Thoracic aorta (tissue), 2 donors: ENCODE measurements around the gene CD300C. TPM values are rescaled to one million over a fixed set of nuclear protein-coding genes. Genes with fewer than 3 reads are reported as not detected.

ENCODE experiments used
- ATAC-seq: fragments of 150-250 bp; one replicate; pipeline ENCODE4 v1.8.0; 2017; ENCODE audit warnings: low read depth; ENCODE audit not compliant: insufficient number of reproducible peaks, low FRiP score
- DNase-seq: peaks from one replicate; pipeline ENCODE4 v3.0.0-alpha.2; 2020; ENCODE audit warnings: low spot score
- H3K27ac ChIP-seq, 2 donors: fragments of 200-600 bp; sonication (generic); 1 replicate in 1 of 2; 2 replicates in 1 of 2; pipeline ENCODE4 v1.5.1; 2016; ENCODE audit warnings: mild to moderate bottlenecking in 2 of 2, moderate library complexity in 2 of 2
- H3K27me3 ChIP-seq: fragments of 200-600 bp; sonication (generic); replicated peaks from 2 replicates; pipeline ENCODE4 v1.6.0; 2016; ENCODE audit warnings: mild to moderate bottlenecking; ENCODE audit not compliant: insufficient read depth
- H3K36me3 ChIP-seq: fragments of 200-600 bp; sonication (generic); one replicate; pipeline ENCODE4 v1.5.1; 2016
- H3K4me1 ChIP-seq, 2 donors: fragments of 200-600 bp; sonication (generic); 1 replicate in 1 of 2; 2 replicates in 1 of 2; pipeline versions ENCODE4 v1.5.1 to v1.6.0; 2016; ENCODE audit warnings: low read depth in 2 of 2, mild to moderate bottlenecking in 1 of 2; ENCODE audit not compliant: control insufficient read depth in 1 of 2
- H3K4me3 ChIP-seq: fragments of 200-600 bp; sonication (generic); 2 replicates; pipeline ENCODE4 v1.5.1; 2016; ENCODE audit warnings: mild to moderate bottlenecking
- H3K9me3 ChIP-seq: fragments of 200-600 bp; sonication (generic); 2 replicates; pipeline ENCODE4 v1.5.1; 2016
- CTCF ChIP-seq: fragments of 200-600 bp; sonication (generic); IDR thresholded peaks from one replicate; pipeline ENCODE4 v1.5.1; 2019; ENCODE audit warnings: antibody characterized with exemption
- total RNA-seq, 2 donors: library from RNA; depleted of rRNA; stranded (reverse); fragments of >200 nt; gene quantifications; one replicate each; pipeline versions ENCODE4 v1.1.0 to v1.2.3, GENCODE V29; 2016

Gene CD300C
- total RNA-seq, 2 donors from 2014 or later = 2.5 to 4.3 TPM

- no peaks in the 10 kb centered on the region for H3K27me3 ChIP-seq
- no peak for DNase-seq
- H3K4me3 ChIP-seq = peak overlapping the region; percentile 50
- H3K36me3 ChIP-seq = no peaks in the 10 kb centered on the region
- H3K4me1 ChIP-seq = no peaks in the 10 kb centered on the region
- TF ChIP-seq CTCF = no peak
- H3K27ac ChIP-seq = no peak overlapping the region
- ATAC-seq = no peak
- H3K9me3 ChIP-seq = no peaks in the 10 kb centered on the region
These were observed 698 bp downstream of the CD300C start for GRCh38 chr17:74544991-74545842.

GRCh38 chr17:74543891-74544760 lies 1.8 kb downstream of the CD300C start:
- no peak overlapping the region for H3K4me3 ChIP-seq
- TF ChIP-seq CTCF = no peak
- H3K27ac ChIP-seq = no peak overlapping the region
- H3K4me1 ChIP-seq = no peaks in the 10 kb centered on the region
- no peaks in the 10 kb centered on the region for H3K36me3 ChIP-seq
- no peak for DNase-seq
- H3K27me3 ChIP-seq = no peaks in the 10 kb centered on the region
- H3K9me3 ChIP-seq = no peaks in the 10 kb centered on the region
- no peak for ATAC-seq

GRCh38 chr17:74543406-74543805 lies 2.5 kb downstream of the CD300C start:
- ATAC-seq (no peak), DNase-seq (no peak)
- no peak for TF ChIP-seq CTCF

GRCh38 chr17:74542727-74543383 lies 3.1 kb downstream of the CD300C start:
- Histone ChIP-seq H3K9me3 (no peaks in the 10 kb centered on the region), H3K36me3 (no peaks in the 10 kb centered on the region), H3K27me3 (no peaks in the 10 kb centered on the region), H3K27ac (no peak overlapping the region), H3K4me3 (no peak overlapping the region), H3K4me1 (no peaks in the 10 kb centered on the region)
- TF ChIP-seq CTCF = no peak
- ATAC-seq (no peak), DNase-seq (no peak)

More at GRCh38 chr17:74543406-74543805, 2.5 kb downstream of the CD300C start:
- Histone ChIP-seq H3K27ac (no peak overlapping the region), H3K4me1 (no peaks in the 10 kb centered on the region), H3K9me3 (no peaks in the 10 kb centered on the region), H3K27me3 (no peaks in the 10 kb centered on the region), H3K4me3 (no peak overlapping the region), H3K36me3 (no peaks in the 10 kb centered on the region)

- no peaks in the 10 kb centered on the region for H3K4me1 ChIP-seq
- no peak for DNase-seq
These were observed 3.7 kb downstream of the CD300C start for GRCh38 chr17:74542166-74542565.

More at GRCh38 chr17:74542166-74542565, 3.7 kb downstream of the CD300C start:
- no peak overlapping the region for H3K4me3 ChIP-seq
- TF ChIP-seq CTCF = no peak
- no peaks in the 10 kb centered on the region for H3K9me3 ChIP-seq
- no peaks in the 10 kb centered on the region for H3K36me3 ChIP-seq
- H3K27me3 ChIP-seq = no peaks in the 10 kb centered on the region
- H3K27ac ChIP-seq = no peak overlapping the region
- no peak for ATAC-seq
